CD1c-positive myeloid dendritic cell (primary cell): ENCODE measurements around the gene XYLT1.
"Not testable (repeated sequence)": the region's sequence is repeated elsewhere in the genome, so short reads cannot be mapped to it uniquely, and the experiment has no call there.

Source experiments
- DNase-seq: peaks from one replicate; pipeline ENCODE4 v3.0.0-alpha.2; 2016; ENCODE audit errors: extremely low spot score

XYLT1 gene

GRCh38 chr16:17431968-17432625 is 38.7 kb downstream of the XYLT1 start:
- DNase-seq = no peak

GRCh38 chr16:17431012-17431411 is 39.7 kb downstream of the XYLT1 start:
- DNase-seq = no peak

- DNase-seq = no peak
Observed at GRCh38 chr16:17426451-17426850, 44.3 kb downstream of the XYLT1 start.

- no peak for DNase-seq
Observed at GRCh38 chr16:17424771-17425170, 46.0 kb downstream of the XYLT1 start.

- no peak for DNase-seq
Observed at GRCh38 chr16:17423221-17423620, 47.5 kb downstream of the XYLT1 start.

GRCh38 chr16:17420816-17421215 is 49.9 kb downstream of the XYLT1 start:
- DNase-seq = no peak

GRCh38 chr16:17419266-17419665 is 51.5 kb downstream of the XYLT1 start:
- DNase-seq = no peak

- peak; percentile 9 for DNase-seq
Observed at GRCh38 chr16:17417740-17418139, 53.0 kb downstream of the XYLT1 start.

GRCh38 chr16:17416461-17417311 is 54.1 kb downstream of the XYLT1 start:
- peak; percentile 89 for DNase-seq

GRCh38 chr16:17414916-17415315 is 55.8 kb downstream of the XYLT1 start:
- DNase-seq = no peak

GRCh38 chr16:17414421-17414820 is 56.3 kb downstream of the XYLT1 start:
- DNase-seq = peak; percentile 72

GRCh38 chr16:17413508-17413907 is 57.3 kb downstream of the XYLT1 start:
- no peak for DNase-seq

- no peak for DNase-seq
Observed at GRCh38 chr16:17412791-17413190, 58.0 kb downstream of the XYLT1 start.

- DNase-seq = no peak
Observed at GRCh38 chr16:17412221-17412620, 58.5 kb downstream of the XYLT1 start.

- no peak for DNase-seq
Observed at GRCh38 chr16:17411263-17411662, 59.5 kb downstream of the XYLT1 start.

- DNase-seq = not testable (repeated sequence)
Observed at GRCh38 chr16:17410316-17410715, 60.4 kb downstream of the XYLT1 start.

- no peak for DNase-seq
Observed at GRCh38 chr16:17409894-17410293, 60.9 kb downstream of the XYLT1 start.

- peak; percentile 68 for DNase-seq
Observed at GRCh38 chr16:17408955-17409441, 61.8 kb downstream of the XYLT1 start.

GRCh38 chr16:17408296-17408695 is 62.5 kb downstream of the XYLT1 start:
- no peak for DNase-seq

GRCh38 chr16:17407321-17407720 is 63.4 kb downstream of the XYLT1 start:
- no peak for DNase-seq

- DNase-seq = no peak
Observed at GRCh38 chr16:17404941-17405689, 65.6 kb downstream of the XYLT1 start.

- no peak for DNase-seq
Observed at GRCh38 chr16:17403859-17404545, 66.8 kb downstream of the XYLT1 start.
